Activated T-helper 17 cell treated with anti-CD3 and anti-CD28 coated beads, Interleukin-2, amount 50 U/mL, for 72 hours (primary cell): ENCODE data around the gene GSN. TPM values are rescaled to one million over a fixed set of nuclear protein-coding genes. Genes with fewer than 3 reads are reported as not detected.

Experiments used
- ATAC-seq: fragments of 150-1000 bp; cut with Tn5 transposase; replicated peaks from 2 replicates; pipeline ENCODE4 v1.10.0; 2021; ENCODE audit warnings: mild to moderate bottlenecking, moderate library complexity
- H3K27ac Mint-ChIP-seq: one replicate; pipeline ENCODE4 v1.8.0; 2022; ENCODE audit warnings: mixed read lengths
- H3K27me3 Mint-ChIP-seq: one replicate; pipeline ENCODE4 v1.8.0; 2022; ENCODE audit warnings: mixed read lengths
- H3K36me3 Mint-ChIP-seq: one replicate; pipeline ENCODE4 v1.8.0; 2022; ENCODE audit warnings: low read depth, mild to moderate bottlenecking, mixed read lengths
- H3K4me1 Mint-ChIP-seq: one replicate; pipeline ENCODE4 v1.8.0; 2022; ENCODE audit warnings: mixed read lengths
- H3K4me3 Mint-ChIP-seq: one replicate; pipeline ENCODE4 v1.8.0; 2022; ENCODE audit warnings: mild to moderate bottlenecking, mixed read lengths
- H3K9me3 Mint-ChIP-seq: one replicate; pipeline ENCODE4 v1.8.0; 2022; ENCODE audit warnings: mixed read lengths
- total RNA-seq, 2 donors: library from RNA; stranded (reverse); gene quantifications; one replicate each; pipeline ENCODE4 v1.2.3, GENCODE V29; 2022

The GSN gene
- total RNA-seq, 2 donors from 2014 or later, result 5.1 to 5.6 TPM

GRCh38 chr9:121333950-121334773, 66.2 kb downstream of the GSN start:
- ATAC-seq, result peak; percentile 7
- H3K36me3 Mint-ChIP-seq, result peaks cover 13% of the 10 kb centered on the region

DNA sequence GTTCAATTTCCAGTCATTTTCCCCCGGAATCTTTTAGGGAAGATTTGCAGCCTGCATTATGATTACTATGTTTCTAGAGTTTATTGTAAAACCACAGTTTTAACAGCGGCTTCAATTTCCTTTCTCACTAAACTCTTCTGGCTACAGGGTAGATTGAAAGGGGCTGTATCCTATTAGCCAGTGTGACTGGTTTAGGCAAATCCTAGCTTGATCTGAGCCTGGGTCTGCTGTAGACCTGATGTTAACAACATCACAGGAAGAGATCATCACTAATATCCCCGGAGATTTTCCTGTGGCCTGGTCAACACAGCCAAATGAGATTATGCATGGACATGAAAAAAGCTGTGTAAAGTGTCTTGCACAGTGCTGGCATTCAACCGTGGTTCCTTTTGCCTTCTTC, 68.7 kb downstream of the GSN start:
- Mint-ChIP-seq H3K27me3 (no peaks in the 10 kb centered on the region), H3K9me3 (no peaks in the 10 kb centered on the region), H3K27ac (no peak overlapping the region), H3K4me3 (no peak overlapping the region), H3K4me1 (no peaks in the 10 kb centered on the region), H3K36me3 (peaks cover 33% of the 10 kb centered on the region)
- no peak for ATAC-seq

More at GRCh38 chr9:121333950-121334773, 66.2 kb downstream of the GSN start:
- H3K27me3 Mint-ChIP-seq, result no peaks in the 10 kb centered on the region
- no peak overlapping the region for H3K4me3 Mint-ChIP-seq
- H3K9me3 Mint-ChIP-seq, result no peaks in the 10 kb centered on the region
- H3K27ac Mint-ChIP-seq, result no peak overlapping the region
- no peaks in the 10 kb centered on the region for H3K4me1 Mint-ChIP-seq

DNA sequence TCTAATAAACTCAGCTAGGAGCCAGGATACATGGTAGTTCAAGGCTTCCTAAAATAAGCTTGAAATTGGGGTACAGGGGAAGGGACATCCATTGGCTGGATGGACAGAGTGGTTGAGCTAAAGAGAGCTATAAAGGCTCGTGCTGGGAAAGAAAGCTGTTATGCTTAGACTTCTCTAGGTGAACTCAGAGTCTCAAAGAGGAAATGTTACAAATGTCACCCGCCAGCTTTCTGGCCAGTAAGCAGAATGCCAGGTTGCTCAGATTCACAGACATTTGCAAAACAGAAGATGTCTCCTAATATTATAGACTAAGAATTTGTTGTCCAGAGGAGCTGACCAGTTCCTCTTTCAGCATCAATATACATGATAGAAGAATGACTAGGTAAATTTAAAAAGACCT, 71.5 kb downstream of the GSN start:
- Mint-ChIP-seq H3K36me3 (peaks cover 60% of the 10 kb centered on the region), H3K9me3 (no peaks in the 10 kb centered on the region), H3K27me3 (no peaks in the 10 kb centered on the region), H3K4me1 (no peaks in the 10 kb centered on the region), H3K4me3 (no peak overlapping the region), H3K27ac (no peak overlapping the region)
- ATAC-seq, result no peak

- Mint-ChIP-seq H3K4me3 (no peak overlapping the region), H3K36me3 (peaks cover 70% of the 10 kb centered on the region), H3K27ac (no peak overlapping the region), H3K4me1 (no peaks in the 10 kb centered on the region), H3K27me3 (no peaks in the 10 kb centered on the region), H3K9me3 (no peaks in the 10 kb centered on the region)
- peak; percentile 48 for ATAC-seq
Measured at GRCh38 chr9:121340676-121341392, 72.9 kb downstream of the GSN start.

- peaks cover 87% of the 10 kb centered on the region for H3K36me3 Mint-ChIP-seq
- H3K4me1 Mint-ChIP-seq, result no peaks in the 10 kb centered on the region
- ATAC-seq, result no peak
- no peaks in the 10 kb centered on the region for H3K27me3 Mint-ChIP-seq
- H3K27ac Mint-ChIP-seq, result peak overlapping the region; percentile 1
- no peaks in the 10 kb centered on the region for H3K9me3 Mint-ChIP-seq
- H3K4me3 Mint-ChIP-seq, result no peak overlapping the region
Measured at GRCh38 chr9:121344184-121344583, 76.2 kb downstream of the GSN start.

- Mint-ChIP-seq H3K27me3 (no peaks in the 10 kb centered on the region), H3K9me3 (no peaks in the 10 kb centered on the region), H3K36me3 (peaks cover 90% of the 10 kb centered on the region), H3K27ac (no peak overlapping the region), H3K4me3 (no peak overlapping the region), H3K4me1 (no peaks in the 10 kb centered on the region)
- no peak for ATAC-seq
Measured at GRCh38 chr9:121345070-121345469, 77.1 kb downstream of the GSN start.

GRCh38 chr9:121348221-121348620, 80.3 kb downstream of the GSN start:
- Mint-ChIP-seq H3K27ac (no peak overlapping the region), H3K36me3 (peaks cover 89% of the 10 kb centered on the region), H3K4me1 (peaks cover 7% of the 10 kb centered on the region), H3K27me3 (no peaks in the 10 kb centered on the region), H3K9me3 (no peaks in the 10 kb centered on the region), H3K4me3 (no peak overlapping the region)
- no peak for ATAC-seq

DNA sequence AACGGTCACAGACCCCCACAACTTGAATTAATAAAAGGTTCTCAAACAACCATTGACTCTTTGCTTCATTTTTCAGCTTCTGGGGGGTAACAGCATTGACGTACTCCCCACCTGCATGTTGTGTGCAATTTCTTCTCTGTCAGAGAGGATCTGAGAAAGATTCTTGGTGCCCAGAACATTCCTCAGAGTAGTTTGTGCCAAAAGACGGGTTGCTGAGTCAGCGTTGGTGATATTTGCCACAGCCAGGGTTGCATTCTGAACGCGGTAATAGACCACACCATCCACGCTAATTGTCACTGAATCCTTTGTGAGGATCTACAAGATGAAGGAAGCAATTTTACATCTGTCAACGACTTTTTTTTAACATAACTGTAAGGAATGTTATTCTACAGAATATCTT, 81.0 kb downstream of the GSN start:
- Mint-ChIP-seq H3K27ac (no peak overlapping the region), H3K27me3 (no peaks in the 10 kb centered on the region), H3K36me3 (peaks cover 89% of the 10 kb centered on the region), H3K4me3 (no peak overlapping the region), H3K9me3 (no peaks in the 10 kb centered on the region), H3K4me1 (peaks cover 15% of the 10 kb centered on the region)
- ATAC-seq, result no peak

DNA sequence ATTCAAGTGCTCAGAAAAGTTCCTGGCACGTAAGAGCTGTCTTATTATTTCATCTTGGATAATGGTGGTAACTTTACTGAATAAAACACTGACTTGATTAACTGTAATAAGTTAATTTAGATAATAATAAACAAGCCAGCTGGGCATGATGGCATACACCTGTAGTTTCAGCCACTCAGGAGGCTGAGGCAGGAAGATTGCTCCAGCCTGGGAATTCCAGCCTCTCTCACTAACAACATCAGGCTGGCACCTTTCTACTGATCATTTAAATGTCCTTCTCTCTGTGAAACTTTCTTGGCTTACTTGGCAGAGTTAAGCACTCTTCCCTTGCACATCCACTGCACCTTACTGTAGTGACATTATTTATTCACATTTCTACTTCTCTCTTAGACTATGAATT, 82.1 kb downstream of the GSN start:
- Mint-ChIP-seq H3K27me3 (no peaks in the 10 kb centered on the region), H3K36me3 (peaks cover 88% of the 10 kb centered on the region), H3K9me3 (no peaks in the 10 kb centered on the region), H3K4me1 (peaks cover 16% of the 10 kb centered on the region), H3K27ac (no peak overlapping the region), H3K4me3 (no peak overlapping the region)
- ATAC-seq, result no peak

DNA sequence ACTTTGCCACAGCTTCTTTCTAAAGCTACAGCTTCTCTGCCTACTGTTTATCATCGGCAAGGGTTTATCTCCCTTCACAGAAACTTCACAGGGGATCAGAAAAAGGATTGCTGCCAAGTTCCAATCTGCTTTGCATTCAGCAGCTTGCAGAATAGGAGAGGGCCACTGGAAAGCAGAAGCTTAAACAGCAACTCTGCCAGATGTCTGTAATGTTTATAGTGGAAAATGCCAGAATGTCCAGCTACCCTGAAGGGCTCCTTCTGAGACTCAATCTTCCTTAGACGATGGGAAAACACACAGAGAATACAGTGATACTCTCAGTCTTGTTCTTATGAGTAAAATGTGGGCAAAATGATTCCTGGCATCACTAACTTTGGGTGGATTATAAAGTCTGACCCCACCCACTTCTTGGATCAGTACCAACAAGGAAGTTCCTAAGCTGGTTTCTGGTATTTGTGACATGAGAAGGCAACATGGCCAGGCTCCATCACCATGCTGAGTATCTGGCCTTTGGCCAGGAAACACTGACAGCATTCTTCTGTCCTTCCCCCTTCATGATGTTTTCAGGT, 83.1 kb downstream of the GSN start:
- peaks cover 91% of the 10 kb centered on the region for H3K36me3 Mint-ChIP-seq
- no peak overlapping the region for H3K27ac Mint-ChIP-seq
- no peak overlapping the region for H3K4me3 Mint-ChIP-seq
- peaks cover 18% of the 10 kb centered on the region for H3K4me1 Mint-ChIP-seq
- H3K9me3 Mint-ChIP-seq, result no peaks in the 10 kb centered on the region
- ATAC-seq, result no peak
- no peaks in the 10 kb centered on the region for H3K27me3 Mint-ChIP-seq

- Mint-ChIP-seq H3K36me3 (peaks cover 75% of the 10 kb centered on the region), H3K4me1 (peaks cover 34% of the 10 kb centered on the region)
Measured at GRCh38 chr9:121353241-121354061, 85.5 kb downstream of the GSN start.

GRCh38 chr9:121354141-121354540, 86.2 kb downstream of the GSN start:
- Mint-ChIP-seq H3K4me3 (peak overlapping the region; percentile 59), H3K27ac (peak overlapping the region; percentile 73), H3K9me3 (no peaks in the 10 kb centered on the region), H3K36me3 (peaks cover 68% of the 10 kb centered on the region), H3K27me3 (no peaks in the 10 kb centered on the region), H3K4me1 (peaks cover 41% of the 10 kb centered on the region)
- peak; percentile 20 for ATAC-seq

More at GRCh38 chr9:121353241-121354061, 85.5 kb downstream of the GSN start:
- peak; percentile 95 for ATAC-seq
- H3K27ac Mint-ChIP-seq, result peak overlapping the region; percentile 73
- H3K27me3 Mint-ChIP-seq, result no peaks in the 10 kb centered on the region
- H3K9me3 Mint-ChIP-seq, result no peaks in the 10 kb centered on the region
- peak overlapping the region; percentile 59 for H3K4me3 Mint-ChIP-seq

- Mint-ChIP-seq H3K27ac (no peak overlapping the region), H3K27me3 (no peaks in the 10 kb centered on the region), H3K4me1 (peaks cover 47% of the 10 kb centered on the region), H3K9me3 (no peaks in the 10 kb centered on the region), H3K4me3 (peak overlapping the region; percentile 21), H3K36me3 (peaks cover 62% of the 10 kb centered on the region)
- ATAC-seq, result no peak
Measured at GRCh38 chr9:121354762-121355161, 86.8 kb downstream of the GSN start.

- peaks cover 43% of the 10 kb centered on the region for H3K4me1 Mint-ChIP-seq
- peak overlapping the region; percentile 61 for H3K4me3 Mint-ChIP-seq
- ATAC-seq, result no peak
- H3K27me3 Mint-ChIP-seq, result no peaks in the 10 kb centered on the region
- no peaks in the 10 kb centered on the region for H3K9me3 Mint-ChIP-seq
- H3K36me3 Mint-ChIP-seq, result peaks cover 43% of the 10 kb centered on the region
- H3K27ac Mint-ChIP-seq, result peak overlapping the region; percentile 65
Measured at GRCh38 chr9:121357011-121357410, 89.0 kb downstream of the GSN start.
